Skeletal muscle tissue (tissue), 4 donors: ENCODE data around the gene PLEKHB1. TPM values are rescaled to one million over a fixed set of nuclear protein-coding genes. Genes with fewer than 3 reads are reported as not detected.

Experiments used
- H3K27ac ChIP-seq: one replicate; pipeline ENCODE4 v1.7.0; 2013; ENCODE audit warnings: mild to moderate bottlenecking, low read depth, low read length, inconsistent platforms
- H3K27me3 ChIP-seq, 3 donors: one replicate each; pipeline ENCODE4 v1.7.0; 2013; ENCODE audit warnings: low read length in 3 of 3; ENCODE audit not compliant: control insufficient read depth in 3 of 3, insufficient read depth in 3 of 3
- H3K36me3 ChIP-seq, 3 donors: one replicate each; pipeline ENCODE4 v1.7.0; 2013; ENCODE audit warnings: low read length in 3 of 3; ENCODE audit not compliant: control insufficient read depth in 3 of 3, insufficient read depth in 3 of 3
- H3K4me1 ChIP-seq, 3 donors: one replicate each; pipeline ENCODE4 v1.7.0; 2013; ENCODE audit warnings: low read length in 3 of 3, mild to moderate bottlenecking in 3 of 3; ENCODE audit not compliant: control insufficient read depth in 3 of 3, insufficient read depth in 3 of 3
- H3K4me3 ChIP-seq, 3 donors: one replicate each; pipeline ENCODE4 v1.7.0; 2013; ENCODE audit warnings: low read length in 3 of 3
- H3K9ac ChIP-seq, 3 donors: one replicate each; pipeline ENCODE4 v1.7.0; 2013; ENCODE audit warnings: low read length in 3 of 3, mild to moderate bottlenecking in 3 of 3, moderate library complexity in 2 of 3, low read depth in 1 of 3
- H3K9me3 ChIP-seq, 3 donors: one replicate each; pipeline ENCODE4 v1.7.0; 2013; ENCODE audit warnings: low read length in 3 of 3; ENCODE audit not compliant: control insufficient read depth in 3 of 3
- total RNA-seq: library from RNA; depleted of rRNA; stranded (reverse); fragments of >200 nt; gene quantifications from one replicate; pipeline ENCODE4 v1.2.3, GENCODE V29; 2014
- donor health status: Osteomylitis.

PLEKHB1 gene
- total RNA-seq = 1.0 TPM

GRCh38 chr11:73645972-73646631 is at the start of gene PLEKHB1:
Gene PLEKHB1 (plus strand): TSS chr11:73646581. CDS start chr11:73646609, 28 bp downstream.
- Histone ChIP-seq H3K4me3 (peak within 1 kb of the TSS in 1 of 3 donors; percentile 73), H3K9me3 (no peaks in the 10 kb centered on the region), H3K27ac (no peak within 1 kb of the TSS), H3K36me3 (no peaks in the 10 kb centered on the region), H3K4me1 (peaks cover 3 to 8% (median 5%) of the 10 kb centered on the region in 3 donors), H3K27me3 (peaks cover 0 to 3% (median 0%) of the 10 kb centered on the region in 3 donors), H3K9ac (peak within 1 kb of the TSS in 2 of 3 donors; percentile 16 to 61)

- peak overlapping the region; percentile 69 to 89 (median 77) for H3K9ac ChIP-seq
- H3K27ac ChIP-seq = peak overlapping the region; percentile 72
- no peaks in the 10 kb centered on the region for H3K36me3 ChIP-seq
- no peaks in the 10 kb centered on the region for H3K9me3 ChIP-seq
- H3K27me3 ChIP-seq = no peaks in the 10 kb centered on the region
- peaks cover 14 to 15% (median 14%) of the 10 kb centered on the region in 3 donors for H3K4me1 ChIP-seq
- H3K4me3 ChIP-seq = peak overlapping the region; percentile 85 to 98 (median 98)
Observed at GRCh38 chr11:73597336-73597955, 48.9 kb upstream of the PLEKHB1 start.

- no peaks in the 10 kb centered on the region for H3K9me3 ChIP-seq
- H3K4me3 ChIP-seq = peak within 1 kb of the TSS; percentile 96 to 98 (median 98)
- H3K4me1 ChIP-seq = peaks cover 14 to 15% (median 14%) of the 10 kb centered on the region in 3 donors
- no peaks in the 10 kb centered on the region for H3K36me3 ChIP-seq
- H3K27ac ChIP-seq = peak within 1 kb of the TSS; percentile 72
- H3K9ac ChIP-seq = peak within 1 kb of the TSS; percentile 75 to 89 (median 81)
- no peaks in the 10 kb centered on the region for H3K27me3 ChIP-seq
Observed at GRCh38 chr11:73597956-73598718, 48.2 kb upstream of the PLEKHB1 start, which contains the start of gene FAM168A. Gene FAM168A (minus strand): TSS chr11:73598112. CDS start chr11:73468474, 129,638 bp downstream.

- peaks cover 14 to 15% (median 14%) of the 10 kb centered on the region in 3 donors for H3K4me1 ChIP-seq
- H3K36me3 ChIP-seq = no peaks in the 10 kb centered on the region
- no peaks in the 10 kb centered on the region for H3K27me3 ChIP-seq
- H3K4me3 ChIP-seq = peak overlapping the region; percentile 96 to 98 (median 98)
- peak overlapping the region; percentile 72 for H3K27ac ChIP-seq
- peak overlapping the region; percentile 69 to 89 (median 81) for H3K9ac ChIP-seq
- H3K9me3 ChIP-seq = no peaks in the 10 kb centered on the region
Observed at GRCh38 chr11:73598719-73599379, 47.5 kb upstream of the PLEKHB1 start.

- H3K4me3 ChIP-seq = no peak overlapping the region
- no peaks in the 10 kb centered on the region for H3K27me3 ChIP-seq
- no peak overlapping the region for H3K9ac ChIP-seq
- H3K36me3 ChIP-seq = no peaks in the 10 kb centered on the region
- H3K9me3 ChIP-seq = no peaks in the 10 kb centered on the region
- H3K4me1 ChIP-seq = no peaks in the 10 kb centered on the region
- no peak overlapping the region for H3K27ac ChIP-seq
Observed at GRCh38 chr11:73612601-73613140, 33.7 kb upstream of the PLEKHB1 start.

- Histone ChIP-seq H3K27me3 (no peaks in the 10 kb centered on the region), H3K27ac (no peak overlapping the region), H3K36me3 (no peaks in the 10 kb centered on the region), H3K9me3 (no peaks in the 10 kb centered on the region), H3K4me3 (no peak overlapping the region), H3K9ac (no peak overlapping the region), H3K4me1 (no peaks in the 10 kb centered on the region)
Observed at GRCh38 chr11:73614591-73614990, 31.8 kb upstream of the PLEKHB1 start.

- H3K4me3 ChIP-seq = peak overlapping the region in 1 of 3 donors; percentile 39
- H3K27me3 ChIP-seq = no peaks in the 10 kb centered on the region
- H3K9ac ChIP-seq = peak overlapping the region in 2 of 3 donors; percentile 9 to 41
- peak overlapping the region; percentile 77 for H3K27ac ChIP-seq
- H3K9me3 ChIP-seq = no peaks in the 10 kb centered on the region
- H3K36me3 ChIP-seq = no peaks in the 10 kb centered on the region
- H3K4me1 ChIP-seq = peaks cover 14 to 31% (median 23%) of the 10 kb centered on the region in 3 donors
Observed at GRCh38 chr11:73622926-73623593, 23.3 kb upstream of the PLEKHB1 start.

- peak overlapping the region in 2 of 3 donors; percentile 9 to 41 for H3K9ac ChIP-seq
- H3K4me3 ChIP-seq = peak overlapping the region in 2 of 3 donors; percentile 35 to 39
- H3K27ac ChIP-seq = peak overlapping the region; percentile 77
- no peaks in the 10 kb centered on the region for H3K9me3 ChIP-seq
- no peaks in the 10 kb centered on the region for H3K27me3 ChIP-seq
- H3K36me3 ChIP-seq = no peaks in the 10 kb centered on the region
- peaks cover 14 to 31% (median 23%) of the 10 kb centered on the region in 3 donors for H3K4me1 ChIP-seq
Observed at GRCh38 chr11:73623686-73624085, 22.7 kb upstream of the PLEKHB1 start.
